ENCODE results near the gene PHKB.

Gene PHKB

DNA sequence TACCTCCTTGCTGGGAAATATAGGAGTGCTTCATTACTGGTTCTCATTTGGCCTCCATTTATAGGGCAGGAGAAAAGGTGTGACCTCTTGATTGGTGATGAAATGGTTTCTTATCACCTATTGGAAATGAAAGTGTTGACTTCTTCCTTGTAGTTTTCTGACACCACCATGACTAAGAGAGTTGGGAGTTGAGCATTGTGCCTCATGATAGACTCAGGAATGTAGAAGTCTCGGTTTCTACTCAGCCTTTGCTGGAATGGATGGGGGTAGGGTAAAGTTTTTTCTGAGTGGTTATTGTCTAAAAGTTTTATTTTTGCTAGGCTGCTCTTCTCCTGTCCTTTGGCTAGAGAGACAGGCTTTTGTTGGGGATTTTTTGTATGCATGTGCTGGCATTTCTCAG is 117.4 kb downstream of the PHKB start:
- Histone ChIP-seq H3K27me3 (ENCODE audit: insufficient read depth, poor library complexity, severe bottlenecking) (no peaks in the 10 kb centered on the region), H3K27ac (replicated peaks) (no peak overlapping the region), H3K4me3 (replicated peaks; ENCODE audit: insufficient read depth, low read length) (no peak overlapping the region)
- TF ChIP-seq, protein P1, sequence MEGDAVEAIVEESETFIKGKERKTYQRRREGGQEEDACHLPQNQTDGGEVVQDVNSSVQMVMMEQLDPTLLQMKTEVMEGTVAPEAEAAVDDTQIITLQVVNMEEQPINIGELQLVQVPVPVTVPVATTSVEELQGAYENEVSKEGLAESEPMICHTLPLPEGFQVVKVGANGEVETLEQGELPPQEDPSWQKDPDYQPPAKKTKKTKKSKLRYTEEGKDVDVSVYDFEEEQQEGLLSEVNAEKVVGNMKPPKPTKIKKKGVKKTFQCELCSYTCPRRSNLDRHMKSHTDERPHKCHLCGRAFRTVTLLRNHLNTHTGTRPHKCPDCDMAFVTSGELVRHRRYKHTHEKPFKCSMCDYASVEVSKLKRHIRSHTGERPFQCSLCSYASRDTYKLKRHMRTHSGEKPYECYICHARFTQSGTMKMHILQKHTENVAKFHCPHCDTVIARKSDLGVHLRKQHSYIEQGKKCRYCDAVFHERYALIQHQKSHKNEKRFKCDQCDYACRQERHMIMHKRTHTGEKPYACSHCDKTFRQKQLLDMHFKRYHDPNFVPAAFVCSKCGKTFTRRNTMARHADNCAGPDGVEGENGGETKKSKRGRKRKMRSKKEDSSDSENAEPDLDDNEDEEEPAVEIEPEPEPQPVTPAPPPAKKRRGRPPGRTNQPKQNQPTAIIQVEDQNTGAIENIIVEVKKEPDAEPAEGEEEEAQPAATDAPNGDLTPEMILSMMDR (IDR thresholded peaks at IDR 0.05; ENCODE audit: insufficient read depth, low read length), result no peak
- TF ChIP-seq POLR2AphosphoS5 (IDR thresholded peaks at IDR 0.05; ENCODE audit: low read depth) (no peak), GABPA (IDR thresholded peaks at IDR 0.05; ENCODE audit: low read depth) (no peak), SPI1 (IDR thresholded peaks at IDR 0.05; ENCODE audit: borderline replicate concordance, low read depth) (no peak)
- TF ChIP-seq, protein P2, sequence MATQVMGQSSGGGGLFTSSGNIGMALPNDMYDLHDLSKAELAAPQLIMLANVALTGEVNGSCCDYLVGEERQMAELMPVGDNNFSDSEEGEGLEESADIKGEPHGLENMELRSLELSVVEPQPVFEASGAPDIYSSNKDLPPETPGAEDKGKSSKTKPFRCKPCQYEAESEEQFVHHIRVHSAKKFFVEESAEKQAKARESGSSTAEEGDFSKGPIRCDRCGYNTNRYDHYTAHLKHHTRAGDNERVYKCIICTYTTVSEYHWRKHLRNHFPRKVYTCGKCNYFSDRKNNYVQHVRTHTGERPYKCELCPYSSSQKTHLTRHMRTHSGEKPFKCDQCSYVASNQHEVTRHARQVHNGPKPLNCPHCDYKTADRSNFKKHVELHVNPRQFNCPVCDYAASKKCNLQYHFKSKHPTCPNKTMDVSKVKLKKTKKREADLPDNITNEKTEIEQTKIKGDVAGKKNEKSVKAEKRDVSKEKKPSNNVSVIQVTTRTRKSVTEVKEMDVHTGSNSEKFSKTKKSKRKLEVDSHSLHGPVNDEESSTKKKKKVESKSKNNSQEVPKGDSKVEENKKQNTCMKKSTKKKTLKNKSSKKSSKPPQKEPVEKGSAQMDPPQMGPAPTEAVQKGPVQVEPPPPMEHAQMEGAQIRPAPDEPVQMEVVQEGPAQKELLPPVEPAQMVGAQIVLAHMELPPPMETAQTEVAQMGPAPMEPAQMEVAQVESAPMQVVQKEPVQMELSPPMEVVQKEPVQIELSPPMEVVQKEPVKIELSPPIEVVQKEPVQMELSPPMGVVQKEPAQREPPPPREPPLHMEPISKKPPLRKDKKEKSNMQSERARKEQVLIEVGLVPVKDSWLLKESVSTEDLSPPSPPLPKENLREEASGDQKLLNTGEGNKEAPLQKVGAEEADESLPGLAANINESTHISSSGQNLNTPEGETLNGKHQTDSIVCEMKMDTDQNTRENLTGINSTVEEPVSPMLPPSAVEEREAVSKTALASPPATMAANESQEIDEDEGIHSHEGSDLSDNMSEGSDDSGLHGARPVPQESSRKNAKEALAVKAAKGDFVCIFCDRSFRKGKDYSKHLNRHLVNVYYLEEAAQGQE (IDR thresholded peaks at IDR 0.05; ENCODE audit: insufficient replicate concordance, low read depth), result no peak
- no peak for DNase-seq (ENCODE audit: low read depth in 1 of 2, low spot score in 1 of 2)

DNA sequence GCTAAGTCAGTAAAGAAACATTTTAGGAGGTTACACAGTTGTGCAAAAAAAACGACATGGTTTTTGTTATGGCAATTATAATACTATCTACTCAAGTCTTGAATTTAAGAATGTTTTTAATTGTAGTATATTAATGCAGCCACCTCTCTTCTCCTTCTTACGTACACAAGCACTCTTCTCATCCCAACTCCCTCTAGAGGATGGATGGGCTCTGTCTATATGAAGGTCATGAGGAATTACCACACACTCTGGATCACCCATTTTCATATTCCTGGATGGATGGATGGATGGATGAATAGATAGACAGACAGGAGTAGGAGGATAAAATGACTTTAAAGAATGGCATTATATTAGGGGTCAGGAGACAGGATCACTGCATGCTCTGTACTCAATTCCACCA is 120.0 kb downstream of the PHKB start:
- no peak for TF ChIP-seq GABPA (IDR thresholded peaks at IDR 0.05; ENCODE audit: low read depth)
- TF ChIP-seq POLR2AphosphoS5 (IDR thresholded peaks at IDR 0.05; ENCODE audit: low read depth), result no peak
- TF ChIP-seq, protein P1 (IDR thresholded peaks at IDR 0.05; ENCODE audit: insufficient read depth, low read length), result no peak
- TF ChIP-seq SPI1 (IDR thresholded peaks at IDR 0.05; ENCODE audit: borderline replicate concordance, low read depth), result no peak
- no peak for DNase-seq (ENCODE audit: low read depth in 1 of 2, low spot score in 1 of 2)
- Histone ChIP-seq H3K27me3 (ENCODE audit: insufficient read depth, poor library complexity, severe bottlenecking) (no peaks in the 10 kb centered on the region), H3K4me3 (replicated peaks; ENCODE audit: insufficient read depth, low read length) (no peak overlapping the region), H3K27ac (replicated peaks) (no peak overlapping the region)

DNA sequence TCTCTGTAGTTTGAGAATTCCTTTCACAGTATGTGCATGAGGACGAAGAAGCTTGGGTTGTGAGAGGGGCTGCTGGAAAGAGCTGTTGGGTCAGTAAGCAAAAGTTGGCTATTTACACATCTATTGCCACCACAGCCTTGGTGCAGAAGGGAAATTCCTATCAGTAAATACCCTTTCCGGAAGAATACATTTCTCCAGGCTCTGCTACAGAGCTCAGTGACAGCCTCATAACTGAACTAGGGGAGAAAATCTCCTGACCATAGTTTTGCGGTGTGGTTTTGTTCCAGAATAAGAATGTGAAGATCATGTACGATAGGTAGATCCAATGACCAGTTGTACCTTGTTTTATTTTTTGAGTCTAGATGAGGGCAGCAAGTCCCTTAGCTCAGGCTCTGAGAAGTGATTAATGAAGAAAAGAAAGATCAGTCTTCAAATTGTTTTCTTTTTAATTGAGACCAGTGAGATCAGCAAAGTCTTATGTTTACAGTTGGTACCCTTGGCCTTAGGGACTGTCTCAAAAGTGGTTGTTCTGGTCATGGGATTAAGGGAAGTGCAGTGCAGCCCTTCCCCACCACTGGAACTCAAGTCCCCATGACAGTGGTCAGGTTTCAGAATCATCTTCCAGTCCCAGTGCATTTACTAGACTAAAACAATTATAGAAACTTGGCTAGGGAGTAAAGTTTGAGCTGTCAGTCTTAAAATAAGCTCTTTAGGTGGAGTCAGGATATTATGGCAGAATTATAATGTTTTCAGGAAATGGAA is 123.5 kb downstream of the PHKB start:
- no peak overlapping the region for H3K27ac ChIP-seq (replicated peaks)
- no peak overlapping the region for H3K4me3 ChIP-seq (replicated peaks; ENCODE audit: insufficient read depth, low read length)
- H3K27me3 ChIP-seq (ENCODE audit: insufficient read depth, poor library complexity, severe bottlenecking), result no peaks in the 10 kb centered on the region
- TF ChIP-seq, protein P2 (IDR thresholded peaks at IDR 0.05; ENCODE audit: insufficient replicate concordance, low read depth), result no peak
- TF ChIP-seq POLR2AphosphoS5 (IDR thresholded peaks at IDR 0.05; ENCODE audit: low read depth), result no peak
- TF ChIP-seq SPI1 (IDR thresholded peaks at IDR 0.05; ENCODE audit: borderline replicate concordance, low read depth), result no peak
- TF ChIP-seq, protein P1 (IDR thresholded peaks at IDR 0.05; ENCODE audit: insufficient read depth, low read length), result no peak
- no peak for TF ChIP-seq GABPA (IDR thresholded peaks at IDR 0.05; ENCODE audit: low read depth)
- no peak for DNase-seq (ENCODE audit: low read depth in 1 of 2, low spot score in 1 of 2)
